Lung (tissue), 12 donors: Measurements from ENCODE around the gene SLITRK3. TPM values are rescaled to one million over a fixed set of nuclear protein-coding genes. Genes with fewer than 3 reads are reported as not detected.
"Not testable (repeated sequence)": the region's sequence is repeated elsewhere in the genome, so short reads cannot be mapped to it uniquely, and the experiment has no call there.

ENCODE experiments used
- ATAC-seq: fragments of 200-7000 bp; cut with Tn5 transposase; one replicate; pipeline ENCODE4 v1.9.1; 2020; ENCODE audit warnings: moderate number of reproducible peaks; ENCODE audit not compliant: insufficient read depth, low FRiP score
- DNase-seq, 3 donors: peaks; one replicate each; pipeline ENCODE4 v3.0.0-alpha.2; 2013 to 2017
- H3K27ac ChIP-seq, 2 donors: one replicate each; pipeline ENCODE4 v1.5.1; 2013; ENCODE audit warnings: mild to moderate bottlenecking in 2 of 2, moderate library complexity in 2 of 2, control low read depth in 1 of 2, inconsistent platforms in 1 of 2, low read depth in 1 of 2, low read length in 1 of 2
- H3K27me3 ChIP-seq, 3 donors: one replicate each; pipeline ENCODE4 v1.5.1; 2013; ENCODE audit warnings: low read length in 2 of 3; ENCODE audit not compliant: control insufficient read depth in 3 of 3, insufficient read depth in 3 of 3
- H3K36me3 ChIP-seq, 4 donors: one replicate each; pipeline ENCODE4 v1.5.1; 2013; ENCODE audit warnings: low read length in 4 of 4, mild to moderate bottlenecking in 1 of 4, moderate library complexity in 1 of 4; ENCODE audit not compliant: control insufficient read depth in 4 of 4, insufficient read depth in 4 of 4
- H3K4me1 ChIP-seq, 5 donors: one replicate each; pipeline ENCODE4 v1.5.1; 2013; ENCODE audit warnings: low read length in 5 of 5, mild to moderate bottlenecking in 2 of 5, moderate library complexity in 1 of 5; ENCODE audit not compliant: control insufficient read depth in 5 of 5, insufficient read depth in 5 of 5
- H3K4me3 ChIP-seq: one replicate; pipeline ENCODE4 v1.5.1; 2013; ENCODE audit warnings: mild to moderate bottlenecking, control low read depth, moderate library complexity
- H3K9ac ChIP-seq, 2 donors: one replicate each; pipeline ENCODE4 v1.5.1; 2013; ENCODE audit warnings: low read length in 2 of 2, control low read depth in 1 of 2; ENCODE audit not compliant: insufficient read depth in 1 of 2
- H3K9me3 ChIP-seq, 4 donors: one replicate each; pipeline ENCODE4 v1.5.1; 2013; ENCODE audit warnings: low read length in 3 of 4, mild to moderate bottlenecking in 1 of 4, moderate library complexity in 1 of 4; ENCODE audit not compliant: control insufficient read depth in 4 of 4, insufficient read depth in 3 of 4
- whole genome bisulfite sequencing, 2 donors: extraction: QIAGEN DNeasy Blood & Tissue Kit; methylation state at CpG; one replicate each; pipeline ENCODE4 v1.1.7; 2013; 5-methylcytosine and 5-hydroxymethylcytosine counted together
- polyA plus RNA-seq, 2 donors: library from polyadenylated mRNA; stranded (reverse); fragments of 200-250 nt; gene quantifications; one replicate each; pipeline ENCODE4 v1.2.1, GENCODE V29; 2013
- total RNA-seq, 2 donors: library from RNA; depleted of rRNA in 1 of 2; stranded (reverse); fragments of >200 nt in 1 of 2; gene quantifications; one replicate each; pipeline ENCODE4 v1.2.1, GENCODE V29; 2014 to 2021
- TF ChIP-seq, protein P1 (sequence below): IDR thresholded peaks from 2 replicates; pipeline ENCODE4 v1.5.1; 2012; ENCODE audit warnings: mild to moderate bottlenecking; ENCODE audit errors: control extremely low read depth, extremely low read depth
- donor health status: control.
- donor health status: control.
- donor health status: Bipolar disorder and iron deficiency.
- donor health status: healthy.
- donor health status: DM: yes; HTN: yes; CAD: no.

The SLITRK3 gene
- total and polyA plus RNA-seq, 4 donors, result 0.02 to 0.68 (median 0.28) TPM; not detected in 1

DNA sequence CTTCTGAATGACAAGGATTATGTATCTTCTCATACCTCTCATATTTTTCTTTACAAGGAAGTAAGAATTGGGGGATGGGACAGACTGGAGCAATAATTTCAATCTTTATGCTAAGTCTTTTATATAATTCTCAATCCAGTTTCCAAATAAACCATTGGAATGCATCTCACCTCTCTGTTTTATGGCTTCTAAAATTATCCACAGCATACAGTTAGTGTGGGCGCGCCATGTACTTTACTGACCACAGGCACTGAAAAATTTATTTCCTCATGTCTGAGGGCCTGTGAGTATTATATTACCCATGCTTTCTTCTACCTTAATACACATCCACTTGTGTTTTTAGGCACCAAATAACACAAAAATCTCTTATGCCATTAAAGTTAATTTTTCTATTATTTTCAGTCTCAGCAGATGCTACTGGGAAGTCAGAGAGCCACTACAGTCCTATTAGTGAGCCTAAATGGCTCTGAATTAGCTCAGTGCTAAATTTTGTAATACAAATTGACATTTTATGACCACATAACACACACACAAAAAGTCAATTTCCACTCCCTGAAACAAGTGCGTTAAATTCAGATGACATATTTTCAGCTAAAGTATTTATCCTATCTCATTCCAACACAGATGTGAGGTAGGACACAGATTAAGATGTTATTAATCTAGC is 39.3 kb downstream of the SLITRK3 start:
- Histone ChIP-seq H3K27ac (no peak overlapping the region), H3K36me3 (no peaks in the 10 kb centered on the region), H3K4me1 (no peaks in the 10 kb centered on the region), H3K27me3 (no peaks in the 10 kb centered on the region), H3K9ac (no peak overlapping the region), H3K4me3 (no peak overlapping the region), H3K9me3 (no peaks in the 10 kb centered on the region)
- ATAC-seq (no peak), DNase-seq (no peak)
- TF ChIP-seq, protein P1, sequence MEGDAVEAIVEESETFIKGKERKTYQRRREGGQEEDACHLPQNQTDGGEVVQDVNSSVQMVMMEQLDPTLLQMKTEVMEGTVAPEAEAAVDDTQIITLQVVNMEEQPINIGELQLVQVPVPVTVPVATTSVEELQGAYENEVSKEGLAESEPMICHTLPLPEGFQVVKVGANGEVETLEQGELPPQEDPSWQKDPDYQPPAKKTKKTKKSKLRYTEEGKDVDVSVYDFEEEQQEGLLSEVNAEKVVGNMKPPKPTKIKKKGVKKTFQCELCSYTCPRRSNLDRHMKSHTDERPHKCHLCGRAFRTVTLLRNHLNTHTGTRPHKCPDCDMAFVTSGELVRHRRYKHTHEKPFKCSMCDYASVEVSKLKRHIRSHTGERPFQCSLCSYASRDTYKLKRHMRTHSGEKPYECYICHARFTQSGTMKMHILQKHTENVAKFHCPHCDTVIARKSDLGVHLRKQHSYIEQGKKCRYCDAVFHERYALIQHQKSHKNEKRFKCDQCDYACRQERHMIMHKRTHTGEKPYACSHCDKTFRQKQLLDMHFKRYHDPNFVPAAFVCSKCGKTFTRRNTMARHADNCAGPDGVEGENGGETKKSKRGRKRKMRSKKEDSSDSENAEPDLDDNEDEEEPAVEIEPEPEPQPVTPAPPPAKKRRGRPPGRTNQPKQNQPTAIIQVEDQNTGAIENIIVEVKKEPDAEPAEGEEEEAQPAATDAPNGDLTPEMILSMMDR, result no peak
- WGBS, 2 donors, result 90 to 92% methylated on average over 3 of the region's 3 CpGs

DNA sequence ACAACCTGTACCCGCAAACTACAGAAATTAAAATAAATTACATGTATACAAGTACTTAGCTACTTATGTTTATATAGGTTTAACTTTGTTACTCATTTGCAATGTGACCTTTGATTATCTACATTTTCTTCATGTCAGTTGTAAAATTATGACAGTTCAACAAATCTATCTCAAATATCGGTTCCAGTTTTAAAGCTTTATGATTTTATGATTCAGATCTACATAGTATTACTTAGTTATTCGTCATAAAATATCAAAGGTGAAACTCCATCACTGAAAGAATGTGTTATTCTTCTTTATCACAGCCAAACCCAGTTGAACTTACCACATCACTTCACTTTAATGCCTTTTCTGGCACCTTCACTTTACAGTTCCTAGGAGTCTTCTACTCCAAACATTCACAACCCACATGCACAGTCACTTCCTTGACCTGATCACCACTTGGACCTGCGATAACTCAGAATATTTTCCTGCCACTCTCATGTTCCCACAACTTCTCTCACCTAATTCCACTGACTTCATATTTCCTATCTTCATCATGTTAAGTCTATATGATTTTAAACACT is 47.2 kb downstream of the SLITRK3 start:
- H3K27ac ChIP-seq, result no peak overlapping the region
- TF ChIP-seq, protein P1, result no peak
- H3K9me3 ChIP-seq, result no peaks in the 10 kb centered on the region
- no peak overlapping the region for H3K9ac ChIP-seq
- DNase-seq (no peak), ATAC-seq (no peak)
- no peak overlapping the region for H3K4me3 ChIP-seq
- 89 to 91% methylated on average over 4 of the region's 4 CpGs for WGBS, 2 donors
- H3K4me1 ChIP-seq, result no peaks in the 10 kb centered on the region
- H3K27me3 ChIP-seq, result no peaks in the 10 kb centered on the region
- no peaks in the 10 kb centered on the region for H3K36me3 ChIP-seq

DNA sequence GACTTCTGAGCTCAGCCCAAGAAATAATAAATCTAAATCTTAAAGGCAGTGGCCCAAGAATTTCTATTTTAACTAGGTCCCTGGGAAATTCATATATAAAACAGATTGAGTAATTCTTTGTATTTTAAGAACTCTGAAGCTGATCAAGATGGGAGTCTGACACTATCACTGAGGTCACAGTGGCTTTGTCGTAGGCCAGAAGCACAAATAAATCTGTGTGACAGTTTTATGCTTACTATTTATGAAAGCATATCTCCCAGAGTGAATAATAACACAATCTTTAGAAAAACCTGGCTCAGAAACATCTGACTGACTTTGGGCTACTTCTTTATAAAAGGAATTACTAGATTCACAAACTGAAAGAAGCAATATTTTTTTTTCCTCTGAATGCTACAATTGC is 51.9 kb downstream of the SLITRK3 start:
- Histone ChIP-seq H3K27me3 (no peaks in the 10 kb centered on the region), H3K4me3 (no peak overlapping the region), H3K4me1 (no peaks in the 10 kb centered on the region), H3K9me3 (no peaks in the 10 kb centered on the region), H3K27ac (no peak overlapping the region), H3K9ac (no peak overlapping the region), H3K36me3 (no peaks in the 10 kb centered on the region)
- DNase-seq, result no peak
- WGBS, 2 donors, result 58 to 66% methylated on average over 1 of the region's 1 CpG
- TF ChIP-seq, protein P1, result no peak
- no peak for ATAC-seq

DNA sequence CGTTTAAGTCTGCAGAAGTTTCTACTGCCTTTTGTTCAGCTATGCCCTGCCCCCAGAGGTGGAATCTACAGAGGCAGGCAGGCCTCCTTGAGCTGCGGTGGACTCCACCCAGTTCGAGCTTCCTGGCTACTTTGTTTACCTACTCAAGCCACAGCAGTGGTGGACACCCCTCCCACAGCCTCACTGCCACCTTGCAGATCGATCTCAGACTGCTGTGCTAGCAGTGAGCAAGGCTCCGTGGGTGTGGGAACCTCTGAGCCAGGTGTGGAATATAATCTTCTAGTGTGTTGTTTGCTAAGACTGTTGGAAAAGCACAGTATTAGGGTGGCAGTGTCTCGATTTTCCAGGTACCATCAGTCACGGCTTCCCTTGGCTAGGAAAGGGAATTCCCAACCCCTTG is 56.3 kb downstream of the SLITRK3 start:
- H3K4me3 ChIP-seq, H3K27me3 ChIP-seq, DNase-seq, H3K36me3 ChIP-seq, H3K27ac ChIP-seq, H3K9ac ChIP-seq, ATAC-seq, H3K4me1 ChIP-seq, H3K9me3 ChIP-seq: not testable (repeated sequence)
- WGBS, 2 donors, result 63 to 72% methylated on average over 7 of the region's 7 CpGs

Other genes starting within 250 kb of the SLITRK3 start
- gene SI, start 117.9 kb downstream of the SLITRK3 start, total RNA-seq, result not detected
- gene SI, start 117.9 kb downstream of the SLITRK3 start, polyA plus RNA-seq, result under 1 TPM in 1 of 2 donors, not detected in 1; 0.02 TPM